Measurements from ENCODE around the gene DEDD2. TPM values are rescaled to one million over a fixed set of nuclear protein-coding genes. Genes with fewer than 3 reads are reported as not detected.
A peak's percentile ranks its signal among the peaks of the same experiment; 100 is the strongest.

DEDD2 gene
- total RNA-seq, 1 donor from 2014 or later = 22.1 TPM

DNA sequence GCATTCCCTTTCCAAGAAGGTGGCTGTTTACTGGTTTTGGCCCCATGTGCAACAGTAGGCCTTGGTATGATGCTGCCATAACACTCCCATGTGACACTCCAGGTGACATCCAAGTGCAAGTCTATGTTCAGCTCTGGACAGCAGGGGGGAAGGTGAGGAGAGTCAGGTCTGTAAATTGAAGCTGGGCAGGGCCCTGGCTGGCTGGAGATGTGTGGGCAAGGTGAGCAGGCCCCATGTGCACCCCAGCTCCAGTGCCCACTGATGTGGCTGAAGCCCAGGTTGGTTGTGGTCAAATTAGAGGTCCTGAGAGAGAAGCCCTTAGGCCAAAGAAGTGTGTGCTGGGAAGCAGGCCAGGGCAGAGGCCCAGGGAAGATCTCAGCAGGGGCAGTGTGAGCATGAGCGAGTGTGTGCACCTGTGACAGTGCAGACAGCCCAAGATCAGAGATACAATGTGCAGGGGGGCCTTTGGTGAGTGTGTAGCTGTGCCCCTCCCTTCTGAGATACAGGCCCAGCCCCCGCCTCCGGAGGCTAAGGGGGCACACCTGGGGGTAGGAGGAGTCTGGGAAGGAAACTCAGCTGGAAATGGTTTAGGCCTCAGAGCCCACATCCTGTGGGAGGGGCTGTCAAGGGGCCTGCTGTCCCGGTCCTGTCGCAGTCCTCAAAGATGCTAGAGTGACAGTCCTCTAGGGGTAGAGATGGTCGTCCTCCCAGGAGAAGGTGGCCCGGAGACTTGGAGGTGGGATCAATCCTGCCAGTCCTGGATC is 18.6 kb downstream of the DEDD2 start:
- DNase-seq = no peak

DNA sequence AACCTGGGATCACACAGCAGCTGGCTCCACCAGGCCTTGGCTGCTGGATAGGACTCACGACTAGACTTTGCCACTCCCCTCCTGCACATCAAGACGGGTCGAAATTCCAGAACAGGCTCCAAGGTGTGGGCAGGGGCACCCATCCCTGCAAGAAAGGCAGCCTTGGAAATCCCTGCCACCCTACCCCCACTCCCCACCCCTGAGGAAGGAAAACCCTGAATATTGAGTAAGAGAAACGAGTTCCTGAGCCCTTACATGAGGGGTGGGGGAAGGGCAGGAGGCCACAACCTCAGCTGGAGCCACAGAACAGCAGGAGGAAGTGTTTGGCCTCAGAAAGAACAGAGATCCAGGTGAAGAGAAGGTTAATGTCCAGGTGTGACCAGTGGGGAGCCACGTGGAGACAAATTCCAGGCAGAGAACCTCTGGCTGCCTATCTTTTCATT is 20.1 kb downstream of the DEDD2 start:
- no peak for DNase-seq

DNA sequence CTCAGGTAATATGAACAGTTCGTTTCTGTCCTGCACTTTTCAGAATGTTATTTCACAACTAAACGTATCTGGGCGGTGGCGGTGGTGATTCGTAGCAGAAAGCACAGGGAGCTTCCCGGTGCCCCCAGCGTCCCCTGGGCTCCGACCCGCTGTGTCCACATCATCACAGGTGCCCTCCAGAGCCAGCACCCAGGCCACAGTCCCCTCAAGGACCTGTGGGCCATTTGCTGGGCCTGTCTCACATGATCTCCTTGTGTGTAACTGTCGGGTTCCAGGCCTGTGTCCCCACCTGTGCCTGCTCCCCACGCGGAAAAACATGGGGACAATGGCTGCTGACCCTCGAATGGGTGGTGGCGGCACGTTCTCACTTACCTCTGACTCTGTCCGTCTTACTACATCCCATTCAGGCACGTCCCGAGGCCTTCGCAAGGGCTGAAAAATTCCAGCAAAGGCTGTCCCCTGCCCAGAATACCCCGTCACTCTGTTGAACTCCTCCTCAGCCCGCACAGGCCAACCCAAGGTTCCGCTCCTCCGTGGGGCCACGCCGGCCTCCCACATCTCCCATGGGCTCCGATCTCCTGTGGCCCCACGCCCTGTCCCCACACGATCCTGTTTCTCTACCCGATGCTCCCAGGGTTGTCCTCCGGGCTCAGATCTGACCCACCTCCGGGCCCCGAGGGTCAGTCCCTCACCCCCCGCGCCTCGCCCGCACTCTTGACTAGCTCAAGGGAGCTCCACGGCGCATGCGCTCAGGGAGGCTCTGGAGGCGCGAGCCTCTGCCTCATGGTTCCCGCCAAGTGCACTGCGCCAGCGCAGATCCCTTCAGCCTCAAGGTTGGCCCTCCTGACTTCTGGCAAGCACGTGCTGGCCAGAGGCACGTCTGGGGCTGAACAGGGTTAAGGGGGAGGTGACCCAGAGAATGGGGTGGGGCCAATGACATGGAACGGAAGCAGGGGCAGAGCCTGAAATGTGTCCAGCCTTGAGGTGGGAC is 21.2 kb downstream of the DEDD2 start:
- no peak for DNase-seq

DNA sequence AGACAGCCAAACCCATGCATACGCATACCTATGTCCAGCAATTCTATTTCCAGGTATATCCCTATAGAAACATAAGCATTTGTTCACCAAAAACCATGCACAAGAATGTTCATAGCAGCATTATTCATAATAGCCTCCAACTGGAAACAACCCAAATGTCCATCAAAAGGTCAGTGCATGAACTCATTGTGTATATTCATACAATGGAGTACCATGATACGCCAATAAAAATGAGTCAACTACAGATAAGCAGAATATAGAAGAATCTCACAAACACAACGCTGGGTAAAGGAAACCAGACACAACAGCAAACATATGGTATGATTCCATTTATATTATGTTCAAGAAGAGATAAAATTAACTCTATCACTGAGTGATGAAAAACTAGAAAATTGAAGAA is 23.8 kb downstream of the DEDD2 start:
- no peak for DNase-seq

DNA sequence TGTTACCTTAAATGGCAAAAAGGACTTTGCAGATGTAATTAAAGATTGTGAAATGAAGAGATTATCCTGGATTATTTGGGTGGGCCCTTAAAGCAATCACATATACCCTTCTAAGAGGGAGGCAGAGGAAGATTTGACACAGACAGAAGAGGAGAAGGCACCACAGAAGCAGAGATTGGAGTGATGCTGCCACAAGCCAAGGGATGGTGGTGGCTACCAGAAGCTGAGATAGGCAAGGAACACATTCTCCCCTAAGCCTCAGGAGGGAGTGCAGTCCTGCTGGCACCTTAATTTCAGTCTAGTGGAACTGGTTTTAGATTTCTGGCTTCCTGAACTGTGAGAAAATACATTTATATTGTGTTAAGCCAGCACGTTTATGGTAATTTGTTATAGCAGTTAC is 24.2 kb downstream of the DEDD2 start:
- DNase-seq = no peak

DNA sequence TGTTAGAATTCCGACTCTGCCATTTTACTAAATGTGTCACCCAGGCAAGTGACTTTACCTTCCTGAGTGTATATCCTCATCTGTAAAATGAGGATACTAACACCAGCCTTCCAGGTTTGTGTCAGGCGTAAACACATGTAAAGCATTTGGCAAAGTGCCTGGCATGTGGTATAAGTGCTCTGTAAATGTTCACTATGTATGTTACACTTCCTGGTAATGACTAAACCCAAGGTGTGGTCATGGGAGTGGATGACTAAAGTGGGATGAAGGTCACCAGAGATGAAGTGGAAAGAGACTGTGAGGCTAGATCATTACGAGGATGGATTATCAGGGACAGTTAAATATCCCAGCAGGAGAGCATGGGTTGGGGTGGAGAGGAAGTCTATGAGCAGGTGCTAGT is 25.6 kb downstream of the DEDD2 start:
- DNase-seq = no peak

DNA sequence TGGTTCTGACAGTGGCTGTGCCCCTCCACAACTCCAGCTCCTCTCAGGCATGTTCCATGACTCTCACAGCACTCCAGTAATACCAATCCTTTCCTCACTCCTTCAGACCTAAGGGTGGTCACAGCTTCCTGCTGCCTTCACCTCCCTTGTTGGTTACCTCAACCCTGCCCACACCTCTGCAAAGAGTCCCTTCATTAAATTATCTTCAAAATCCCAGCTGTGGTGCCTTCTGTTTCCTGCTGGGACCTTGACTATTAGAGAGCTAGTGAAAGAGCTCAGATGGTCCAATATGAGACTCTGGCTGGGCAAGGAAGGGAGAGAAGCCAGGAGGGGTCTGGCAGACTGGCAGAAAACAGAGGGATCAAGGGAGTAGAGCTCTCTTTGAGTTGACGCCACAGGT is 26.1 kb downstream of the DEDD2 start:
- no peak for DNase-seq

DNA sequence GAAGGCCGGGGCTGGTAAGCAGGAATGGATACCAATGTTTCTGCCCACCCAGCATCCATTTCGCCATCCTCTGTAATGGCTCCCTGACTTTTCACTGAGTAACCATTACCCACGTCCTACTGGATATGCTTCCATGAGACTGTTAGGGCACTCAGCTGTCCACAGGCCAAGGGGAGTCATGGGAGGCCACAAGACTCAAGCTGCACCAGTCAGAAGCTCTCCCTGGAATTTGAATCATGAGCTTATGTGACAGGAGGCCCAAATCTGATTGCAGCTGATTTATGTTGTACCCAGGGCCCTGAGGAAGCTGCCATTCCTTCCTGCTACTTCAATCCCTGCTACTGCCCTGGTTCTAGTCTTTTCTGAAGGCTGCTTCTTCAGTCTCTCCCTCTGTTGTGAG is 28.3 kb downstream of the DEDD2 start:
- no peak for DNase-seq

DNA sequence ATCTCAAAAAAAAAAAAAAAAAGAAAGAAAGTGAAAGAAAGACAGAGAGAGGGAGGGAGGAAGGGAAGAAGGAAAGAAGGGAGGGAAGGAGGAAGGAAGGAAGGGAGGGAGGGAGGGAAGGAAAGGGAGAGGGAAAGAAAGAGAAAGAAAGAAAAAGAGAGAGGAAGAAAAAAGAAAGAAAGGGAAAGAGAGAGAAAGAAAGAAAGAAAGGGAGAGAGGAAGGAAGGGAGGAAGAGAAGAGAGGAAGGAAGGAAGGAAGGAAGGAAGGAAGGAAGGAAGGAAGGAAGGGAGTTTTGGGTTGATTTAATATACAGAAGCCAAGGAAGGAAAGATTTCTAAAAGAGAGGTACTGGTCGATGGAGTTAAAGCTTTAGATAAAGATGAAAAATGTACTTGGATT is 28.8 kb downstream of the DEDD2 start:
- no peak for DNase-seq

DNA sequence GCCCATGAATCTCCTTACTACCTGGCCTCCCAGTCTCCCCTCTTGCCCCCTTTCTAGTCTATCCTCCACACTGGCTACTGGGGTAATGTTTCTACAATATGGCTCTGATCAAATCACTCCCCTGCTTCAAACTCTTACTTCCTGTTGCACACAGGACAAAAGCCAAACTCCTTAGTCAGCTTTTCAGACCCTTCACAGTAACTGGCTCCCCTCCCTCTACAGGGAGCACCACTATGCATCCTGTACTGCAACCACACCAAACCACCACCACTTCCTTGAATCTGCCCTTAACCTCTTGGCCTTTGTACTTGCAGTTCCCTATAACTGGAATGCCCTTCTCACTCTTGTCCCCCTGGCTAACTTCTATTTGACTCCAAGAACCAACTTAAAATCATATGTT is 32.2 kb downstream of the DEDD2 start:
- DNase-seq = no peak

DNA sequence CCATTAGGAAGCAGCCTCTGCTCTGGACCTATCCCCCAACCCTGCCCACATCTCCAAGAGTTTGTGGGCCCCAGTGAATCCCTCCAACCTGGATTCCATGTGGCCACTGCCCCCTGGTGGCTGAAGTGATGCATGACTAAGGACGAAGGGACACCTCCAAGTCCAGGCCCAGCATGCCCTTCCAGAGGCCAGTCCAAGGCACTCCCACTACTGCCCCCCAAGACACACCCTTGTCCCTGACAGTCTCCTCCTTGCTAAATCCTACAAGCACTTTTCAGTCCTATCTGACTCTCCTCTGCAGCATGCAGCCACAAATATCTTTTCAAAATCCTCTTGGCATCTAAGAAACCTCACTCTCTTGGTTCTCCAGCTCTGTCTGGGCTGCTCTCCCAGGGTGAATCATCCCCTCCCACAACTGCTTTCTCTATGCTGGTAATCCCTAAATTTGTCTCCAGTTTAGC is 33.0 kb downstream of the DEDD2 start:
- peak; percentile 15 for DNase-seq

DNA sequence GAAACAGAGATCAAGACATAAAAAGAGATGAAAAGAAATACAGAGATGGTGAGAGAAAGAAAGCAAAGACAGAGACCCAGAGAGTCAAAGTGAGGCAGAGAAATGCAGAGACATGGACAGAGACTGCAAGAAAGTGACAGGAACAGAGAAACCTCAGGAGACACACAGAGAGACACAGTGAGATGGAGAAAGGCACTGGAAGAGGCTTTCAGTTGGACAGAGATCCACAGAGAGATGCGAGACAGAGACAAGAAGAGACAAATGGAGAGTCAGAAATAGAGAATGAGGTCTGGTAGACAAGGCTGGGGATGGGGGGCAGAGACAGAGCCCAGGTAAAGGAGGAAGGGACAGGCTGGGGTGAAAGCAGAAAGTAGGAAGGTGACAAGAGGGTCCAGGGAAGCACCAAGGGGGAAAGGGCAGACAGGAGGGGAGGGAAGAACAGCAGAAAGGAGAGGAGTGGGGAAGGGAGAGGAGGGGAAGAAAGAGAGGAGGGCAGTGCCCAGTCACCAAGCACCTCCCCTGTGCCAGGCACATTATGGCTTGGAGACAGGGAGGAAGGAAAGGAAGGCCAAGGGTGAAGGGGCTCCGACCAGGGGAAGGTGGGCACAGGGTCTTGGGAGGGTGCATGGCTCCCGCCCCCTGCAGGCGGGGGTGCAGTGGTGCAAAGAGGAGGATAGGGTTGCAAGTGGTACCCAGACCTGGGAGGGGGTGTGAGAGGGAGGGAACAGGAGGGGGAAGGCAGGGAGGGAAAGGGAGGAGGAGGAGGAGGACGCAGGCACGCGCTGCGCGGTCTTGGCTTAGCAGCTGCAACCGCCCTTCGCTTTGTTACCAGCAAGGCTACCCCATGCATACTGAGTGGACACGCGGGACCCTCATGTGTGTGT is 38.4 kb downstream of the DEDD2 start:
- DNase-seq = no peak

DNA sequence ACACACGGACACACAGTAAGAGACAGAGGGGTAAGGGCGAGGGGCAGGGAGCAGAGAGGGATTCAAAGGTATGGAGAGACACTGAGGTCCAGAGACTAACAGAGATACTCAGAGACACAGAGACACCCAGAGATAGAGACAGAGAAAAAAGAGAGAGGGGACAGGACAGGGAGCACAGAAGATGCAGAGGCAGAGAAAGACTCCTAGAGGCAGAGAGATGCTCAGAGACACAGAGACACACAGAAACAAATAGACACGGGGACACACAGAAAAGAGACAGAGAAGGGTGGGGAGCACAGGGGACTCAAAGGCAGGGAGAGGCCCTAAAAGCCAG is 39.8 kb downstream of the DEDD2 start:
- DNase-seq = no peak

DNA sequence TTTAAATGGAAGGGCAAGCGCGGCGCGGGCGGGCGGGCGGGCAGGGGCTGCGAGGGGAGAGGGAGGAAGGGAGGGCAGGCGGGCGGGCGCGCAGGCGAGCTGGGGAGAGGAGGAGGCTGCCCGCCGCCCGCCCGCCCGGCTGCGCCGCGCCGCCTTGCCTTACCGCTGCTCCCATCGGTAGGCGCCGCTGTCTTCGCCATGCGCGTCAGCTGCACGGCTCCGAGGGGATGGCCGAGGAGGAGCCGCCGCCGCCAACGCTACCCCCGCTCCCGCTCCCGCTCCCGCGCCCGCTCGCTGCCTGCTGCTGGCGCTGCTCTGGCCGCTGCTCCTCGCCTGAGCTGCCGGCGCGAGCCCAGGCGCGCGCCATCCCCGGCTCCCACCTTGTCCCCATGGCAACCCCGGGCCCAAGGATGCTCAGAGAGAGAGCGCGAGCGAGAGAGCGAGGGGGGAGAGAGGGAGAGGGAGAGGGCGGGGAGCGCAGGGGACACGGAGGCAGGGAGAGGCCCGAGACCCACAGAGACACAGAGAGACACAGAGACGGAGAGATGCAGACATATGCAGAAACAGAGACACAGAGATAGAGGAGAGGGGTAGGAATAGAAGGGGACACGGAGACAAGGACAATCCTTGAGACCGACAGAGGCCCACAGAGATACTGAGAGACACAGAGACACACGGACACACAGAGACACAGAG is 40.3 kb downstream of the DEDD2 start:
- DNase-seq = peak; percentile 23

DNA sequence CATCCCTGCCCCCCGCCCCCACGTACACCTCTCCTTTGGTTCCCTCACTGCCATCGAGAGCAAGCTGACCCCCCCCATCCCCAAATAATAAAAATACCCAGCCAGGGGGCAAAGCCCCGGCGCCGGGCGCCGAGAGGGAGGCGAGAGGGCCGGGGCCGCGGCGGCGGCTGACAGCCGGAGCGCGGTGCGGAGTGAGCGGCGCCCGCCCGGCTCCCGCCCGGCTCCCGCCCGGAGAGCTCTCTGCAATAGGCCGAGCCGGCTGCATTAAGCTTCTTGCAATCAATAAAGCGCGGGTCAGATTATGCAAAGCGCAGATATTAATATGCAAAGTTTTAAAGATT is 40.9 kb downstream of the DEDD2 start:
- no peak for DNase-seq

DNA sequence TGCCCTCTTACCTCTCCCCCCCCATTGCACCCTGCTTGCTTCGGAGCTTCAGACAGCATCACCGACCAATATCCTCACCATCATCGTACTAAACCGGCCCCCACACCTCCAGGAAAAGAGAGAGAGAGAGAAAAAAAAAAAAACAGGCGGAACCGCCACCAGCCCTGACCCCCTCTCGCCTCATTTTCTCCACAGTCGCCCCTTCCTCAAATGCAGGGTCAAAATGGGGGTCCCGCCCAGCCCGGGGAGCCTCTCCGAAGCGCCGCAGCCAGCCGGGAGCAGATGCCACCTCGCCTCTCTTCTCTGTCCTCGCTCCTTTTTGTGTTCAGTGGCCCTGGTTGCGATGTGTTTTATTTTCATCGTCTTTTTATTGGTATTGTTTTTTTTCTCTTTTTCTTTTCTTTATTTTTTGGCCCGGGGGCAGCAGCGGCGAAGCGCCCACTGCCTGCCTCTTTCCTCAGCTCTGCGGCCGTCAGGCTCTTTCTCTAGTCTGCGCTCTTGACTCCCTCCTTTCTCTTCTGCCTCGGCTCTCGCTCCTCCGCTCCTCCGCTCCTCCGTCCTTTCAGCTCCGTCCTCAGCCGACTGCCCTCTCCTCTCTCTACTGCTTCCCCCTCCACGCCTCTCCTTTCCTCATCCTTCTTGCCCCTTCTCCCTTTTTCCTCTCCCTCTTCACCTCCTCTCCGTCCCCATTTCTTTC is 41.4 kb downstream of the DEDD2 start:
- no peak for DNase-seq

DNA sequence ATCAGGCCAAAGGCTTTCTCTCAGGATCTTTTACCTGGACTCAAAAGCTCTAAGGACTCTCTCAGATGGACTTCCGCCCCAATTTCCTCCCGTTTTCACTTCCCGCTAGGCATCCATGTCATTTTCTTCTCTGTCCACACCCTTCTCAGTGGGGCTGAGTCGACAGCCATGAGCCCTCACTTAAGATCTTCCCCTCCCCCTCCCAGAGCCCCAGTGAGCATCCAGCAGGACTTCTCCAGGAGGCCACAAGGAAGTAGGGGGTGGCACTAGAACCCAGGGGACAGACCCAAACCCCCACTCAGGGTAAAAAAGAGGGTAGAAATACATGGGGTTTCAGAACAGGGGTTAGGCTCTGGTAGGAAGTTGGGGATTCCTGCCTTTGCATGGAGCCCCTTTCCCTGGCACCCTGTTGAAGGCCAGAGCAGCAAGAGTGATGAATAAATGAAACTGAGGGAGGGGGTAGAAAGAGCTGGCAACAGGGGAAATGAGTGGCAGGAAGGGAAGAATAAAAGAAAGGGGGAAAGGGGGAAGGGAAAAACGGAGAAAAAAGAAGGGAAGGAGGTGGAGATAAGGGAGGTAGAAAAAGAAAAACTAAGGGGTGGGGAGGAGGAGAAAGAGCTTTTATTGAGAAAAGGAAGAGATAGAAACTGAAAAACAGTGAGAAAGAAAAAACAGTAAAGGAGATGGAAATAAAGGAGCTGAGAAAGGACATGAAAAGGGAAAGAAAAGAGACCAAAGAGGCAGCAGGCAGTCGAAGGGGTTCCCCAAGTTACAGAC is 42.3 kb downstream of the DEDD2 start:
- no peak for DNase-seq

DNA sequence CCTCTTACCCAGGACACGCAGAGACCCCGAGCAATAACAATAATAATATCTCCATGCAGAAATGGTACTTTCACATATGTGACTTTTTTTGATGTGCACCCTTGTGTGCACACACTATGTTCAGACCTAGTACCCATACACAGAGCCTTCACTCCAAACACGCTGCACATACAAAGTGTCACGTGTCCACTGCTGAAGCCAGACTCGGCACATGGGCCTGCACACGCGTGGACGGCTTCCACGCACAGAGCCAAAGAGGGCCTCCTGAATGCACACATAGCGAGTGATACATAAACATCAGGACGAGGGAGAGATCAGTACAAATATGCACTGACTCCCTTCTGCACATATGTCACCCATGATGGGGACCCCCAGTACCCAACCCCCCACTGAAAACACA is 43.3 kb downstream of the DEDD2 start:
- DNase-seq = no peak

DNA sequence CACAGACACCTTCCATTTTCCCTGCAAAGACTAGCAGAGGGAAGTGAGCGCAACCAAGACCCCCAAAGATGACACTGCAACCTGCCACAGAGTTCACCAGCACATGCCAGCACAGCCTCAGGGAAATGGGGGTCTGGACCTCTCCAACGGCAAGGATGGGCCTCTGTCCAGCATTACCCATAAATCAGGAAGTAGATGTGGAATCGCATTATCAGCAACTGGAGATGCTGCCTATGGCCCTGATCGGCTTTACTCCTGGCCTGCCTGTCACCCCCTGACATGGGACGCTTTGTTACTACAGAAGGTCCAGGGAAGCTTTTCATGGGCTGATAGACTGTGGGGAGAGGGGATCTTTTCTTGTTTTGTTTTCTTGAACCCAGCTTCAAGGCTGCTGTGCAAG is 43.8 kb downstream of the DEDD2 start:
- DNase-seq = no peak

DNA sequence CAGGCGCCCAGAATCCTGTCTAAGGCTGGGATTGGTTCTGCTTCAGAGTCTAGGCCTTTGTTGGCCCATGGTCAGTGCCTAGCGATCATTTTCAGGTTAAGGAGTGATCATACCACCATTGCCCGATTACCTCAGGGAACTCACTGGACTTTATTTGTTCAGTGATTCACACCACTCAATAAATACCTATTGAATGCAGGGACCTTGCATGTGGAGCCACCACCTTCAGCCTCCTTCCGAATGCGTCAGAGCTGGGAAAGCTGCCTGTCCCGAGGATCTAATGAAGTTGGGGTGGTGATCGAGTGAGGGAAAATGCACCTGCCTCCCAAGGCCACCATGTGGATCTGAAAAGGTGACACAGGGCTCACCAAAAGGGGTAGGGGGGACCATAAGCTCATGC is 45.2 kb downstream of the DEDD2 start:
- DNase-seq = no peak

DNA sequence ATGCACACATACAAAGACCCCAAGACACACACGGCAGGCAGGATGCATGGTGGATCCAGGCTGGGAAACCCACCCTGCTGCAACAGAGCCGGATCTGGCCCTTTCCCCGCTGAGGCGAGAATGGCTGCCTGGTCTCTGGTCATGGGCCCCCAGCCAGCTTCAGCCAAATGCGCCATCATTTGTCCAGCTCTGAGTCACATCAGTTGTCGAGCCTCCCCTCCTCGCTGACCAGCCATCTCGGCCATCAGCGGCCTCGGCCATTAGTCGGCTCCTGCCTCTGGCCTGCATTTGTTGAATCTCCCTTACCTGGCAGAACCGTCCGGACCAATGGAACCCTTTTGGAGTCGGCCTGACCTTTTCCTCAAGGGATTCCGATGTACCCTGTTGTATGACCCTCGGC is 46.8 kb downstream of the DEDD2 start:
- DNase-seq = no peak
